PFSK-1 (cell line): ENCODE results near the gene TRAIP.

ENCODE experiments used
- POLR2AphosphoS5 ChIP-seq: IDR thresholded peaks from 2 replicates; pipeline ENCODE4 v1.6.1; 2012; ENCODE audit warnings: low read depth, mild to moderate bottlenecking, control low read depth, low read length, moderate library complexity
- TF ChIP-seq, protein P1 (sequence below), 2 experiments: IDR thresholded peaks; 2 replicates each; pipeline versions ENCODE4 v1.6.1 to v1.8.0; 2011 to 2012; ENCODE audit warnings: low read depth in 2 of 2, low read length in 2 of 2, control low read depth in 1 of 2, inconsistent platforms in 1 of 2, mild to moderate bottlenecking in 1 of 2, moderate library complexity in 1 of 2; ENCODE audit not compliant: insufficient read depth in 1 of 2

GRCh38 chr3:49779358-49780079 is 76.8 kb downstream of the TRAIP start:
- TF ChIP-seq POLR2AphosphoS5: no peak
- TF ChIP-seq, protein P1, sequence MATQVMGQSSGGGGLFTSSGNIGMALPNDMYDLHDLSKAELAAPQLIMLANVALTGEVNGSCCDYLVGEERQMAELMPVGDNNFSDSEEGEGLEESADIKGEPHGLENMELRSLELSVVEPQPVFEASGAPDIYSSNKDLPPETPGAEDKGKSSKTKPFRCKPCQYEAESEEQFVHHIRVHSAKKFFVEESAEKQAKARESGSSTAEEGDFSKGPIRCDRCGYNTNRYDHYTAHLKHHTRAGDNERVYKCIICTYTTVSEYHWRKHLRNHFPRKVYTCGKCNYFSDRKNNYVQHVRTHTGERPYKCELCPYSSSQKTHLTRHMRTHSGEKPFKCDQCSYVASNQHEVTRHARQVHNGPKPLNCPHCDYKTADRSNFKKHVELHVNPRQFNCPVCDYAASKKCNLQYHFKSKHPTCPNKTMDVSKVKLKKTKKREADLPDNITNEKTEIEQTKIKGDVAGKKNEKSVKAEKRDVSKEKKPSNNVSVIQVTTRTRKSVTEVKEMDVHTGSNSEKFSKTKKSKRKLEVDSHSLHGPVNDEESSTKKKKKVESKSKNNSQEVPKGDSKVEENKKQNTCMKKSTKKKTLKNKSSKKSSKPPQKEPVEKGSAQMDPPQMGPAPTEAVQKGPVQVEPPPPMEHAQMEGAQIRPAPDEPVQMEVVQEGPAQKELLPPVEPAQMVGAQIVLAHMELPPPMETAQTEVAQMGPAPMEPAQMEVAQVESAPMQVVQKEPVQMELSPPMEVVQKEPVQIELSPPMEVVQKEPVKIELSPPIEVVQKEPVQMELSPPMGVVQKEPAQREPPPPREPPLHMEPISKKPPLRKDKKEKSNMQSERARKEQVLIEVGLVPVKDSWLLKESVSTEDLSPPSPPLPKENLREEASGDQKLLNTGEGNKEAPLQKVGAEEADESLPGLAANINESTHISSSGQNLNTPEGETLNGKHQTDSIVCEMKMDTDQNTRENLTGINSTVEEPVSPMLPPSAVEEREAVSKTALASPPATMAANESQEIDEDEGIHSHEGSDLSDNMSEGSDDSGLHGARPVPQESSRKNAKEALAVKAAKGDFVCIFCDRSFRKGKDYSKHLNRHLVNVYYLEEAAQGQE (IDR thresholded peaks at IDR 0.05; ENCODE audit: insufficient read depth in 1 of 2, low read depth in 2 of 2, low read length in 2 of 2): no peak
